GM18517 (cell line): ENCODE measurements around the gene ENTHD1.
"Not testable (repeated sequence)": the region's sequence is repeated elsewhere in the genome, so short reads cannot be mapped to it uniquely, and the experiment has no call there.

Source experiments
- ATAC-seq: cut with Tn5 transposase; IDR thresholded peaks from one replicate; pipeline ENCODE4 v1.9.1; 2021; ENCODE audit warnings: mild to moderate bottlenecking, moderate library complexity; ENCODE audit not compliant: unreplicated experiment

The ENTHD1 gene

GRCh38 chr22:39900306-39901227, 7.0 kb upstream of the ENTHD1 start, which contains the start of gene GRAP2:
Gene GRAP2, plus strand, starts transcription at chr22:39901084. Its CDS starts 46,023 bp downstream, at chr22:39947107.
- ATAC-seq: no peak

- peak; percentile 90 for ATAC-seq
Observed at GRCh38 chr22:39898997-39899396, 5.4 kb upstream of the ENTHD1 start.

GRCh38 chr22:39897841-39898240, 4.3 kb upstream of the ENTHD1 start:
- no peak for ATAC-seq

- no peak for ATAC-seq
Observed at GRCh38 chr22:39896313-39896996, 2.9 kb upstream of the ENTHD1 start.

GRCh38 chr22:39895682-39896081, 2.1 kb upstream of the ENTHD1 start:
- no peak for ATAC-seq

- ATAC-seq: no peak
Observed at GRCh38 chr22:39894554-39895092, 1.1 kb upstream of the ENTHD1 start.

- not testable (repeated sequence) for ATAC-seq
Observed at GRCh38 chr22:39889924-39890323, 3.6 kb downstream of the ENTHD1 start.

GRCh38 chr22:39883057-39883456, 10.5 kb downstream of the ENTHD1 start:
- ATAC-seq: no peak

- no peak for ATAC-seq
Observed at GRCh38 chr22:39880722-39881121, 12.8 kb downstream of the ENTHD1 start.

- ATAC-seq: no peak
Observed at GRCh38 chr22:39877079-39877845, 16.3 kb downstream of the ENTHD1 start.

GRCh38 chr22:39875176-39875885, 18.2 kb downstream of the ENTHD1 start:
- ATAC-seq: not testable (repeated sequence)

GRCh38 chr22:39873965-39874364, 19.6 kb downstream of the ENTHD1 start:
- ATAC-seq: no peak

- no peak for ATAC-seq
Observed at GRCh38 chr22:39872548-39872947, 21.0 kb downstream of the ENTHD1 start.

GRCh38 chr22:39871008-39871798, 22.4 kb downstream of the ENTHD1 start:
- no peak for ATAC-seq

- not testable (repeated sequence) for ATAC-seq
Observed at GRCh38 chr22:39869797-39870196, 23.8 kb downstream of the ENTHD1 start.

- ATAC-seq: no peak
Observed at GRCh38 chr22:39868741-39869140, 24.8 kb downstream of the ENTHD1 start.

GRCh38 chr22:39859903-39860588, 33.5 kb downstream of the ENTHD1 start:
- no peak for ATAC-seq

- no peak for ATAC-seq
Observed at GRCh38 chr22:39856588-39856987, 37.0 kb downstream of the ENTHD1 start.

GRCh38 chr22:39852799-39853198, 40.8 kb downstream of the ENTHD1 start:
- no peak for ATAC-seq
